ENCODE results near the gene KCNQ1.

KCNQ1 gene

DNA sequence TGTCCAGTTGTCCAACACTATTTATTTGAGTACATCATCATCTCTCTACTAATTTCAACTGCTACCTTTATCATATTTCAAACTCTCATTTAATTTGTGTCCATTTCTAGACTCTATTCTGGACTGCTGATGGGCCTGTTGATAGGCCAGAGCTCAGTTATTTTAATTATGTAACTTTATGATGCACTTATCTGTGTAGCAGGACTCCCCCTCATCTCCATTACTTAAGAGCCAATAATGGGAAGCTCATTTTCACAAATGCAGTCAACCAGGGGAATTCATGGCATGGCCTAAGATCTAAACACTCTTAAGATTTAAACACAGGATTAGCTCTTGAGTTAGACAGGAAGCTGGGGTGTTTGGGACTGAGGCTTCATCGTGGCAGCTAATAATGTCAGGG lies 233.6 kb downstream of the KCNQ1 start:
- 13% methylated on average over 1 of the region's 1 CpG for WGBS (ENCODE audit: insufficient coverage)
- Histone ChIP-seq H3K27me3 (replicated peaks in 2 of 5; ENCODE audit: control insufficient read depth in 4 of 5, insufficient read depth in 5 of 5, low read length in 4 of 5) (no peaks in the 10 kb centered on the region), H3K27ac (ENCODE audit: insufficient read depth in 1 of 2, low read depth in 1 of 2, low read length in 2 of 2, poor library complexity in 1 of 2, severe bottlenecking in 2 of 2) (no peak overlapping the region), H3K9me3 (ENCODE audit: control extremely low read depth in 1 of 5, control insufficient read depth in 4 of 5, insufficient read depth in 2 of 5, low read depth in 1 of 5, low read length in 4 of 5) (peaks cover 0 to 2% (median 0%) of the 10 kb centered on the region in 5 experiments), H3K4me3 (ENCODE audit: control insufficient read depth in 1 of 7, extremely low read depth in 1 of 7, insufficient read depth in 4 of 7, low read depth in 2 of 7, low read length in 6 of 7) (no peak overlapping the region), H3K36me3 (ENCODE audit: control insufficient read depth in 4 of 4, insufficient read depth in 4 of 4, low read length in 3 of 4) (peaks cover 0 to 3% (median 0%) of the 10 kb centered on the region in 4 experiments), H3K4me1 (ENCODE audit: control extremely low read depth in 1 of 4, control insufficient read depth in 4 of 4, insufficient read depth in 4 of 4, low read length in 3 of 4) (peaks cover 6 to 28% (median 9%) of the 10 kb centered on the region in 4 experiments)
- ChIA-PET POLR2A (no interaction called here), CTCF (interaction anchor here (0.6 to 1.7 kb wide), 4 partner anchors 12 to 205 kb away, joined by 3 to 7 read pairs (median 4); no protein-coding TSS in a partner anchor)
- no peak for DNase-seq

DNA sequence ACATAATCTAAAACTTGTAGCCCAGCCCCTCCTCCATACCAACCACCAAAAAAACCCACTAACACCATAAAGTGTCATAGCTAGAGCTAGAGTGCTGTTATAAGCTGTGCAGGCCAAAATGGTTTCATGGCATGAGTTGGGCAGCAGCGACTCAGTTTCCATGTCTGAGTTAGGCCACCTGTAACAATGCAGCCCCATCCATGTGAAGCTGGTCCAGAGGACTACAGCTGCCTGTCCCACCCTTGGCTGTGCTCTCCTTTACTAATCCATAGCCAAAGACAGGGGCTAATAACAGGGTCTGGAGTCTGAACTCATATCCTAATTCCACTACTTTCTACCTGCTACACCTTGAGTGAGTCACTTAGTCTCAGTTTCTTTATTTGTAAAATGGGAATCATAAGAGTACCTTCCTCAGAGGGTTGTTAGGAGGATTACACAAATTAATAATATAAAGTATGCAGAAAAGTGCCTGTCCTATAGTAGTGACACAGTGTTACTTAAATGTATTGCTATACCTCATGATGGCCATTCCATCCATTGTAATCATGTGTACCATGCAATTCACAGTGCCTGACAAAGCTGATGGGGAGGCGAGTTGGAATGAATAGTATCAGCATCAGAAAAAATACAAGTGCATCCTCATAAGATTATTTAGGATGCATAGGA lies 234.3 kb downstream of the KCNQ1 start:
- 100% methylated on average over 1 of the region's 2 CpGs for WGBS (ENCODE audit: insufficient coverage)
- H3K4me3 ChIP-seq (ENCODE audit: control insufficient read depth in 1 of 7, extremely low read depth in 1 of 7, insufficient read depth in 4 of 7, low read depth in 2 of 7, low read length in 6 of 7), result no peak overlapping the region
- peaks cover 0 to 2% (median 0%) of the 10 kb centered on the region in 5 experiments for H3K9me3 ChIP-seq (ENCODE audit: control extremely low read depth in 1 of 5, control insufficient read depth in 4 of 5, insufficient read depth in 2 of 5, low read depth in 1 of 5, low read length in 4 of 5)
- H3K4me1 ChIP-seq (ENCODE audit: control extremely low read depth in 1 of 4, control insufficient read depth in 4 of 4, insufficient read depth in 4 of 4, low read length in 3 of 4), result peaks cover 6 to 28% (median 9%) of the 10 kb centered on the region in 4 experiments
- POLR2A ChIA-PET, result interaction anchor here (0.6 kb wide), 1 partner anchor 251 kb away, joined by 3 read pairs; no protein-coding TSS in a partner anchor
- no peak overlapping the region for H3K27ac ChIP-seq (ENCODE audit: insufficient read depth in 1 of 2, low read depth in 1 of 2, low read length in 2 of 2, poor library complexity in 1 of 2, severe bottlenecking in 2 of 2)
- H3K36me3 ChIP-seq (ENCODE audit: control insufficient read depth in 4 of 4, insufficient read depth in 4 of 4, low read length in 3 of 4), result peaks cover 0 to 3% (median 0%) of the 10 kb centered on the region in 4 experiments
- DNase-seq, result no peak
- CTCF ChIA-PET, result interaction anchor here (1.1 to 1.7 kb wide), 2 partner anchors 12 to 204 kb away, joined by 3 to 7 read pairs; no protein-coding TSS in a partner anchor
- H3K27me3 ChIP-seq (replicated peaks in 2 of 5; ENCODE audit: control insufficient read depth in 4 of 5, insufficient read depth in 5 of 5, low read length in 4 of 5), result no peaks in the 10 kb centered on the region

DNA sequence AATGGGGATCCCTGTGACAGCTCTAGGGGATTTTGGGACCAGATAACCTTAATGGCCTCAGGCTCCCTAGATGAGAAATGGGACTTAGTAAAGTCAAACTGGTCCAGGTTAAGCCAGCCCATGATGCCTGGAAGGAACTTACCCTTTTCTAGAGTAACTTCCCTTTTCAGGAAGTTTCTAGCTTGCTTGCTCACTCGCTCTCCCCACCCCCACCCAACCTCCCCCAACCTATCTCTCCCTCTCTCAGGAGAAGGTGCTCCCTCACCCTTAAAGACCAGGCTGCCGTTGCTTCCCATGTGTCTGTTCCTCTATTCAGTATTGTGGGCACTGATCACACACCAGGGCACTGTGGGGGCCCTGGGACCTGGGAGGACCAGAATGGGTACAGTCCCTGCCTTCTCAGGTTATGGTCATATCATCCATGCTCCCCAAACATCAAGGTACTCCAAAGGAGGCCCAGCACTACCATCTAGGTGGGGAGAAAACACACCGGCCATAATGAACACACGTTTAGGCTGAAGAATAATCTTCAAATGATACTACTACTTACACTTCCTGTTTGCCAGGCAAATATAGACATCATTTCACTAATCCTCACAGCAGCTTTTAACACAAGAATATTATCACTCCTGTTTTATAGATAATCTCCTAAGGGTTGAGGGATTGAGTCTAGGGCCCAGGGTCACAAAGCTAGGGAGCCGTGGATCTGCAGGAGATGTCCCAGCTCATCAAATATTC lies 236.8 kb downstream of the KCNQ1 start:
- DNase-seq, result peak in 1 of 3 donors; percentile 31
- ChIA-PET CTCF (interaction anchor here (0.8 to 2.0 kb wide), 3 partner anchors 11 to 202 kb away, joined by 3 to 8 read pairs (median 6); no protein-coding TSS in a partner anchor), POLR2A (interaction anchor here (0.7 kb wide), 1 partner anchor 290 kb away, joined by 3 read pairs; no protein-coding TSS in a partner anchor)
- Histone ChIP-seq H3K36me3 (ENCODE audit: control insufficient read depth in 4 of 4, insufficient read depth in 4 of 4, low read length in 3 of 4) (peaks cover 0 to 7% (median 2%) of the 10 kb centered on the region in 4 experiments), H3K9me3 (ENCODE audit: control extremely low read depth in 1 of 5, control insufficient read depth in 4 of 5, insufficient read depth in 2 of 5, low read depth in 1 of 5, low read length in 4 of 5) (peaks cover 0 to 2% (median 0%) of the 10 kb centered on the region in 5 experiments), H3K4me3 (ENCODE audit: control insufficient read depth in 1 of 7, extremely low read depth in 1 of 7, insufficient read depth in 4 of 7, low read depth in 2 of 7, low read length in 6 of 7) (no peak overlapping the region), H3K4me1 (ENCODE audit: control extremely low read depth in 1 of 4, control insufficient read depth in 4 of 4, insufficient read depth in 4 of 4, low read length in 3 of 4) (peaks cover 6 to 24% (median 9%) of the 10 kb centered on the region in 4 experiments), H3K27ac (ENCODE audit: insufficient read depth in 1 of 2, low read depth in 1 of 2, low read length in 2 of 2, poor library complexity in 1 of 2, severe bottlenecking in 2 of 2) (no peak overlapping the region), H3K27me3 (replicated peaks in 2 of 5; ENCODE audit: control insufficient read depth in 4 of 5, insufficient read depth in 5 of 5, low read length in 4 of 5) (no peaks in the 10 kb centered on the region)
- WGBS (ENCODE audit: insufficient coverage), result 61% methylated on average over 3 of the region's 5 CpGs

DNA sequence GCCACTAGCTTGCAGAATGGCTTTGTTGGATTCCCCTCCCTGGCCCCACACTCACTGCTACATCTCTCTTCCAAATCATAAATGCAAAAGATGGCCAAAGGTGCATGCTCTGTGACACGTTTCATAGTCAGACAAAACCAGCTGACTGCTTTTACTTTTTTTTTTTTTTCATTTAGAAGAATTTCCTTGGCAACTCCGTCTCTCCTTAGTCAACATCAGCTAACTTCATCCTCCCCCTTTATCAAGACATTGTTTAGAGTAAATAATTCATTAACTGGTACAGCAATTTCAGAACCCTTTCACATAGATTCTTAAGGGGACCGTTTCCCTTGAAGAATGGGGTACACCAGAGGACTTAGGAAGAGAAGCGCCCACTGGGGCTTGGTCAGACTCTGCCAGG lies 239.0 kb downstream of the KCNQ1 start:
- Histone ChIP-seq H3K4me3 (ENCODE audit: control insufficient read depth in 1 of 7, extremely low read depth in 1 of 7, insufficient read depth in 4 of 7, low read depth in 2 of 7, low read length in 6 of 7) (no peak overlapping the region), H3K36me3 (ENCODE audit: control insufficient read depth in 4 of 4, insufficient read depth in 4 of 4, low read length in 3 of 4) (peaks cover 0 to 7% (median 3%) of the 10 kb centered on the region in 4 experiments), H3K4me1 (ENCODE audit: control extremely low read depth in 1 of 4, control insufficient read depth in 4 of 4, insufficient read depth in 4 of 4, low read length in 3 of 4) (peaks cover 3 to 28% (median 16%) of the 10 kb centered on the region in 4 experiments), H3K9me3 (ENCODE audit: control extremely low read depth in 1 of 5, control insufficient read depth in 4 of 5, insufficient read depth in 2 of 5, low read depth in 1 of 5, low read length in 4 of 5) (no peaks in the 10 kb centered on the region), H3K27me3 (replicated peaks in 2 of 5; ENCODE audit: control insufficient read depth in 4 of 5, insufficient read depth in 5 of 5, low read length in 4 of 5) (no peaks in the 10 kb centered on the region), H3K27ac (ENCODE audit: insufficient read depth in 1 of 2, low read depth in 1 of 2, low read length in 2 of 2, poor library complexity in 1 of 2, severe bottlenecking in 2 of 2) (no peak overlapping the region)
- no peak for DNase-seq
- 87% methylated on average over 3 of the region's 4 CpGs for WGBS (ENCODE audit: insufficient coverage)
- POLR2A ChIA-PET, result no interaction called here
- CTCF ChIA-PET, result interaction anchor here (1.4 kb wide), 1 partner anchor 151 kb away, joined by 4 read pairs; no protein-coding TSS in a partner anchor

DNA sequence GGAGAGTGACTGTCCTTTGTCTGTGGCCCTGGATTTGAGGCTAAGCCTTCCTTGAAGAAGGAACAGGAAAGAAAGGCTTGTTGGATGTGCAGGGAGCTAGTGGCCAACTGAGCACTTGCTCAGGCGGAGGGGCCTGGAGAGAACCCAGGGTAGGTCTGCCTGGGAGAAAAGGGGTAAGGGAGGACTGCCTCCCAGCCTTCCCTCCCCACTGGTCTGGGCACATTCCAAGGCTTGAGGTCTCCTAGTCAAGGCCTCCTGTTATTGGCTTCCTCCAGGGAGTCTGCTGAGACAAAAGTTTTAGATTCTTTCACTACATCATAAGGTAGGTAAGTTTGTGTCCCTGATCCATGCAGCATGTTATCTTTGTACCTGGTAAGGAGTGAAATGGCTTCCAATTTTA lies 239.8 kb downstream of the KCNQ1 start:
- ChIA-PET POLR2A (no interaction called here), CTCF (interaction anchor here (1.4 kb wide), 1 partner anchor 151 kb away, joined by 4 read pairs; no protein-coding TSS in a partner anchor)
- peaks cover 0 to 10% (median 3%) of the 10 kb centered on the region in 4 experiments for H3K36me3 ChIP-seq (ENCODE audit: control insufficient read depth in 4 of 4, insufficient read depth in 4 of 4, low read length in 3 of 4)
- no peaks in the 10 kb centered on the region for H3K9me3 ChIP-seq (ENCODE audit: control extremely low read depth in 1 of 5, control insufficient read depth in 4 of 5, insufficient read depth in 2 of 5, low read depth in 1 of 5, low read length in 4 of 5)
- WGBS (ENCODE audit: insufficient coverage), result no CpG with 5 or more reads among the region's 1 CpG
- H3K4me3 ChIP-seq (ENCODE audit: control insufficient read depth in 1 of 7, extremely low read depth in 1 of 7, insufficient read depth in 4 of 7, low read depth in 2 of 7, low read length in 6 of 7), result no peak overlapping the region
- no peaks in the 10 kb centered on the region for H3K27me3 ChIP-seq (replicated peaks in 2 of 5; ENCODE audit: control insufficient read depth in 4 of 5, insufficient read depth in 5 of 5, low read length in 4 of 5)
- no peak overlapping the region for H3K27ac ChIP-seq (ENCODE audit: insufficient read depth in 1 of 2, low read depth in 1 of 2, low read length in 2 of 2, poor library complexity in 1 of 2, severe bottlenecking in 2 of 2)
- H3K4me1 ChIP-seq (ENCODE audit: control extremely low read depth in 1 of 4, control insufficient read depth in 4 of 4, insufficient read depth in 4 of 4, low read length in 3 of 4), result peaks cover 3 to 29% (median 16%) of the 10 kb centered on the region in 4 experiments
- no peak for DNase-seq

DNA sequence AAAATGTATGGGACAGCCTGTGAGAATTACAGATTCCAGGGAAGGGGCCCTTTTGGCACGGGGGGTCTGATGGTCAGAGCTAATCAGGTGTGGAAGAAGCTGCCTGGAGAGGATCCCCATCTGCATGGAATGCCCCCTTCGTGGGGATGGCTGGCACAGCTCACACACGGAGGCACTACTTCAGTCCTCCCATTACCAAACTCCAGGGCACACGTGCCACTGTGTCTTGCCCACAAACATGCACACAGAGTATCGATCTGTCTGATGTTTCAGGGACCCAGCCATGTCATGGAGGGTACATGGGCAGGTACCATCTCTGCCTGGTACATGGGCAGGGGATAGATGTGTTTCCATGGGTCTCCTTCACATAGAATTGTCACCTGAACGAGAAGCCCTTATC lies 240.2 kb downstream of the KCNQ1 start:
- DNase-seq, result no peak
- Histone ChIP-seq H3K4me3 (ENCODE audit: control insufficient read depth in 1 of 7, extremely low read depth in 1 of 7, insufficient read depth in 4 of 7, low read depth in 2 of 7, low read length in 6 of 7) (no peak overlapping the region), H3K27ac (ENCODE audit: insufficient read depth in 1 of 2, low read depth in 1 of 2, low read length in 2 of 2, poor library complexity in 1 of 2, severe bottlenecking in 2 of 2) (no peak overlapping the region), H3K9me3 (ENCODE audit: control extremely low read depth in 1 of 5, control insufficient read depth in 4 of 5, insufficient read depth in 2 of 5, low read depth in 1 of 5, low read length in 4 of 5) (no peaks in the 10 kb centered on the region), H3K36me3 (ENCODE audit: control insufficient read depth in 4 of 4, insufficient read depth in 4 of 4, low read length in 3 of 4) (peaks cover 0 to 14% (median 4%) of the 10 kb centered on the region in 4 experiments), H3K27me3 (replicated peaks in 2 of 5; ENCODE audit: control insufficient read depth in 4 of 5, insufficient read depth in 5 of 5, low read length in 4 of 5) (no peaks in the 10 kb centered on the region), H3K4me1 (ENCODE audit: control extremely low read depth in 1 of 4, control insufficient read depth in 4 of 4, insufficient read depth in 4 of 4, low read length in 3 of 4) (peaks cover 3 to 30% (median 16%) of the 10 kb centered on the region in 4 experiments)
- POLR2A ChIA-PET, result interaction anchor here (0.7 kb wide), 1 partner anchor 783 kb away, joined by 3 read pairs; no protein-coding TSS in a partner anchor
- CTCF ChIA-PET, result interaction anchor here (2.7 kb wide), 1 partner anchor 152 kb away, joined by 12 read pairs; no protein-coding TSS in a partner anchor
- 94% methylated on average over 6 of the region's 6 CpGs for WGBS (ENCODE audit: insufficient coverage)

Measured in common myeloid progenitor, CD34-positive (primary cell).